Effector memory CD4-positive, alpha-beta T cell (primary cell): ENCODE results near the gene CCR3.

ENCODE experiments used
- DNase-seq, 3 donors: peaks; one replicate each; pipeline ENCODE4 v3.0.0-alpha.2; 2020
- H3K27ac ChIP-seq: 2 replicates; pipeline ENCODE4 v1.7.0; 2013; ENCODE audit warnings: mild to moderate bottlenecking, low read length, moderate library complexity; ENCODE audit not compliant: insufficient read depth, poor library complexity, severe bottlenecking
- H3K27me3 ChIP-seq: replicated peaks from 2 replicates; pipeline ENCODE4 v1.7.0; 2013; ENCODE audit warnings: mild to moderate bottlenecking, low read length; ENCODE audit not compliant: insufficient read depth, control insufficient read depth, poor library complexity, severe bottlenecking
- H3K36me3 ChIP-seq: 2 replicates; pipeline ENCODE4 v1.7.0; 2013; ENCODE audit warnings: mild to moderate bottlenecking, low read length, moderate library complexity; ENCODE audit not compliant: control insufficient read depth, insufficient read depth
- H3K4me1 ChIP-seq: 2 replicates; pipeline ENCODE4 v1.7.0; 2013; ENCODE audit warnings: low read length, mild to moderate bottlenecking; ENCODE audit not compliant: control insufficient read depth, insufficient read depth, poor library complexity, severe bottlenecking
- H3K4me3 ChIP-seq: 2 replicates; pipeline ENCODE4 v1.7.0; 2013; ENCODE audit warnings: low read length, low read depth, mild to moderate bottlenecking; ENCODE audit not compliant: insufficient read depth, poor library complexity, severe bottlenecking
- H3K9me3 ChIP-seq: 2 replicates; pipeline ENCODE4 v1.7.0; 2013; ENCODE audit warnings: mild to moderate bottlenecking, low read length, moderate library complexity; ENCODE audit not compliant: control insufficient read depth

Gene CCR3

DNA sequence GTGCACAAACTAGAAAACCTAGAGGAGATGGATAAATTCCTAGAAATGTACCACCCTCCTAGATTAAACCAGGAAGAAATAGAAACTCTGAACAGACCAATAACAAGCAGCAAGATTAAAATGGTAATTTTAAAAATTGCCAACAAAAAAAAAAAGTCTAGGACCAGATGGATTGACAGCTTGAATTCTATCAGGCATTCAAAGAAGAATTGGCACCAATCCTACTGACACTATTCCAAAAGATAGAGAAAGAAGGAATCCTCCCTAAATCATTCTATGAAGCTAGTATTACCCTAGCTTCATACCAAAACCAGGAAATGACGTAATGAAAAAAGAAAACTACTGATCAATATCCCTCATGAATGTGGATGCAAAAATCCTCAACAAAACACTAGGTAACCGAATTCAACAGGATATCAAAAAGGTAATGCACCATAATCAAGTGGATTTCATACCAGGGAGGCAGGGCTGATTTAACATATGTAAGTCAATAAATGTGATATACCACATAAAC is 24.0 kb upstream of the CCR3 start:
- Histone ChIP-seq H3K27ac (no peak overlapping the region), H3K4me3 (no peak overlapping the region), H3K27me3 (no peaks in the 10 kb centered on the region), H3K4me1 (peaks cover 2% of the 10 kb centered on the region), H3K9me3 (no peaks in the 10 kb centered on the region), H3K36me3 (no peaks in the 10 kb centered on the region)
- no peak for DNase-seq

DNA sequence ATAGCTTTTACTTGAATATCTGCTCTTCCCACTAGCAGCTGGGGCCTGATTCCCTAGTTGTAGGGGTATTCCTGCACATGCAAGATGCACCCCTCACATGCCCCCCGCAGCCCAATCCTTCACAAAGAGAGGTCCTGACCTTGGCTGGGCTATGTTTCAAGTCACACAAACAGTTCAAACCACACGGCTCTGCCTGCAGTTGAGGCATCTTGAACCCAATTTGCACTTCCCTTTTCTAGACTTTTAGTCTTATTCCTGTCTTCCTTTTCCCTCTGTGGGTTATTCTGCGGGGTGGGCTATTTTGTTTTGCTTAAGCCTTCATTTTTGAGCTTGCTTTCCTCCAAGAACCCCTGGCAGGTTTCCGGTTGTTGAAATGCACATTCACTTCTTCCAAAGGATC is 20.9 kb upstream of the CCR3 start:
- Histone ChIP-seq H3K9me3 (no peaks in the 10 kb centered on the region), H3K4me3 (no peak overlapping the region), H3K27me3 (no peaks in the 10 kb centered on the region), H3K27ac (no peak overlapping the region), H3K36me3 (no peaks in the 10 kb centered on the region), H3K4me1 (no peaks in the 10 kb centered on the region)
- no peak for DNase-seq

DNA sequence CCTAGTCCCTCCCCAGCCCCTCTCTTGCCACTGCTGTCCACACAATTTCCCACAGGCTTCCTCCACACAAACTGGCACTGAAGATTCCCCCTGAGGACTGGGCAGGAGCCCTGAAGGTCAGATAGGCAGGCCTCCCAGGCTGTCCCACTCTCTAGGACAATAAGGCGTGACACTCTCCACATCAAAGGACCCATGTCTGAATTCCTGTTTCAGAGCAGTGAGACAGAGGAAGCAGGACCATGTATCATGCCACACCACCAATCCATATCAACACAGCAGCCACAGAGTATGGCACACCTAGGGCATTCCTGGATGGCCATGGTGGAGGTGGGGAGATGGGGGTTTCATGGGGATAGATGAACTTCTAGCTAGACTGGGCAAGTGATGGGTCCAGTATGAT is 20.3 kb upstream of the CCR3 start:
- DNase-seq = no peak
- Histone ChIP-seq H3K27me3 (no peaks in the 10 kb centered on the region), H3K27ac (no peak overlapping the region), H3K4me1 (no peaks in the 10 kb centered on the region), H3K36me3 (no peaks in the 10 kb centered on the region), H3K9me3 (no peaks in the 10 kb centered on the region), H3K4me3 (no peak overlapping the region)

DNA sequence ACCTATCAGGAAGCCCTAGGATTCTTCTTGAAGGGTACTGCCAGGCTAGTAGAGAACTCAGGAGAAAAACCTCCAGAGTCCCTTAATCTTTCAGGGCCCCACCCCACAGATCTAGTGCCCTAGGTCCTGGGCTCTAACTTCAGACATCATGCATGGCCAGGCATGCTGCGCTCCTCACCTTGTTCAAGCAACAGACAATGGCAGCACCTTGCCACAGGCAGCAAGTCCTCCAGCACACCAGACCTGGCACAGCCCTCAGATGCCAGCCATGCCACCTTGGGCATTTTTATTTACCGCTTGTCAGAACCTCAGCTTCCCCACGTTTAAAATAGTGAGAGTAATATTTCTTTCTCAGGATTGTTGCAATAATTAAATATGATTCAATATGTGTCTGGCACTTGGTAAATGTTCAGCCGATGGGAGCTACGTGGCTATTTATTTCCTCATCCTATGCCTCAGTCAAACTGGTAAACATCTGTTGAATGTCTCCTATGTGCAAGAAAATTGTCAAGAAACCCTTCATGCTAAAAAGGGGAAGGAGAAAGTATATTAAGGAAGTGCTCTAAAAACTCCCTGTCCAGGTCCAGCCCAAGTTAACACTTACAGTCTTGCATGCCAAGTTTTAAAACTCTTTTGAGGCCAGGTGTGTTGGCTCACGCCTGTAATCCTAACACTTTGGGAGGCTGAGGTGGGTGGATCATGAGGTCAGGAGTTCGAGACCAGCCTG is 19.7 kb upstream of the CCR3 start:
- DNase-seq = no peak
- Histone ChIP-seq H3K36me3 (no peaks in the 10 kb centered on the region), H3K9me3 (no peaks in the 10 kb centered on the region), H3K4me1 (no peaks in the 10 kb centered on the region), H3K27me3 (no peaks in the 10 kb centered on the region), H3K27ac (no peak overlapping the region), H3K4me3 (no peak overlapping the region)

DNA sequence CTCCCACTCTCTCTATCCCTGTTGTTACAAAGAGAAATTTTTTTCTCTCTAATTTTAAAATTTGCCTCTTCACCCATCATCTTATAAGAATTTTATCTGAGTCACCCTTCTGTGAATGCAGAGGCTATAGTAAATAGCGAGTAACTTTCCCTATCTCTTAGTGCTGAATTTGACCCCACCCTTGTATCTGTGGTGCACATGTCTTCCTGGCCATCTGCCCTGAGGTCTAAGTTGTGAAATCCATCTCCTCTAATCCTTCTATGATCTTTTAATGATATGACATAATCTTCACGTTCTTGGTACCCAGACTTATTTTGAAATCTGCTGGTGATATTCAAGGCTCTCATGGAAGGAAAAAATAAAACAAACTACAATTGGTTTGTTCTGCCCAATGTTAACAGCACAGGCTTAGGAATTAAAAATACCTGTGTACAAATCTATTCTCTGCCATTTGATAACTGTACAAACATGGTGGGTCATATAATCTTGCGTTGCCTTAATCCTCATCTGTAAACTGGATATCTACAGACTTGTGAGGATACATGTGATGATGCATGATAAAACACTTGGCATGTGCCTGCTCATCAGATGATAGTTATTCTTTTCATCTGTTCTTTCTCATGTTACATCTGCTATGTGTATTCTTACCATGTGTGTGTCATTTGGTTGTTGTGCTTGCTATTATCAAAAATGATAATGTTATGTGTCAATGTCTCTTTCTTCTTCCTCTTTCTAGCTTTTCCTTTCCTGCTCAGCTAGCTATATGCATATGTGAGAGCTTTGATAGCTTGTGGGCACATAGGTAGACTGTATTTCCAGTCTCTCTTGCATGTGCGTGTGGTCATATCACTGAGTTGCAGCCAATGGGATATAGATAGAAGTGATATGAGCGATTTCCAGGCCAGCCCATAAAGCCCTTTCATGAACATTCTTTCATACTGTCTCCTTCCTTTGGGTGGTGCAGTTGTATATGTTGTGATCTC is 13.7 kb upstream of the CCR3 start:
- no peak for DNase-seq

DNA sequence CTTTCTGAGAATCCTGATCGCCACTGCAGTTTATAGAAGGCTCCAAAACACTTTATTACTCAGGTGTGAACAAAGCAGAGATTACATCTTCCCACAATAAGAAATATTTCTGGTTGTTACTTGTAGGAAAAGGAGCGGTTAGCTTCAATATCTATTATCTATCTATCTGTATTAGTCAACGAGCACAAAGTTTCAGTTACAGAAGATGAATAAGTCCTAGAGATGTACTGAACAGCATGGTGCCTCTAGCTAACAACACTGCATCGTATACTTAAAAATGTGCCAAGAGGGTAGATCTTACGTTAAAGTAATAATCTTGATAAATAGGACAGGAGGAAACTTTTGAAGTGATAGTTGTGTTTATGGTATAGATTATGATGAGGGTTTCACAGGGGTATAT is 10.9 kb upstream of the CCR3 start:
- no peak for DNase-seq
- Histone ChIP-seq H3K4me3 (no peak overlapping the region), H3K27ac (no peak overlapping the region), H3K4me1 (no peaks in the 10 kb centered on the region), H3K9me3 (no peaks in the 10 kb centered on the region), H3K27me3 (no peaks in the 10 kb centered on the region), H3K36me3 (no peaks in the 10 kb centered on the region)

More for the DNA sequence above, 13.7 kb upstream of the CCR3 start:
- Histone ChIP-seq H3K4me3 (no peak overlapping the region), H3K9me3 (no peaks in the 10 kb centered on the region), H3K36me3 (no peaks in the 10 kb centered on the region), H3K27me3 (no peaks in the 10 kb centered on the region), H3K27ac (no peak overlapping the region), H3K4me1 (no peaks in the 10 kb centered on the region)

DNA sequence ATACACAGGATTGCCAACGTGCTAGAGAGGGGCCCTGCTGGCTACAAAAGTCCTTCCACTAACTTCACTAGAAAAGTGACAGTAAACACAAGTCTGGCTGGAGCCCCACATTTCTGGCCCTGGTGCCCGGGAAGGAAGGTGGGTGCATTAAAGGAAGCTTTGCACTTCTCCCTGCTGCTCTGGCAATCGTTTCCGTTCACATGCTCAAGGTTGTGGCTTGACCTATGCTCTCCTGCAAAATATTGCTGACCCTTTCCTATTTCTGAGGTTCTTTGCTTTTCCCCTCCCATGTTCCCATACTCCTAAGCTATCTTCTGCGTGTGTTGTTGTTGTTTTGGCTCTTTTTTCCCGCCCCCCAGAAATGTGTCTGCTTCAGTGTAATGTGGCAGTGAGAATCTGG is 9.1 kb upstream of the CCR3 start:
- DNase-seq = no peak
- no peaks in the 10 kb centered on the region for H3K4me1 ChIP-seq
- no peaks in the 10 kb centered on the region for H3K36me3 ChIP-seq
- H3K27ac ChIP-seq = no peak overlapping the region
- no peaks in the 10 kb centered on the region for H3K27me3 ChIP-seq
- no peak overlapping the region for H3K4me3 ChIP-seq
- no peaks in the 10 kb centered on the region for H3K9me3 ChIP-seq

DNA sequence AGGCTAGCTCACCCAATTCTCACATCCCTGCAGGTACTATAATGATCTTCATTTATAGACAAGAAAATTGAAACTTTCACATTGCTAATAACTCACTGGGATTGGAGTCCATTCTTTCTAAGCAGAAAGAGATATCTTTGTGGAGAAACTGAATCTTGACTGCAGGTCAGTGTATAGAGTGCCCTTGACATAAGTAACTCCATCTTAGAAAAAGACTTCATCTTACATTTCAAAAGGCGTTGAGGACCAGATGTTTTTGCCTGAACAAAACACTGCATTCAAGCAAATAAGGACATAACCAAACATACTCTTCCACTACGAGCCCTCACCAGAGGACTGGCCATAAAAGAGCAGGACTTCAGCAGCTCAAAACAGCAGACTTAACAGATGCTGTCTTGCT is 6.8 kb upstream of the CCR3 start:
- DNase-seq = no peak
- no peaks in the 10 kb centered on the region for H3K27me3 ChIP-seq
- H3K9me3 ChIP-seq = no peaks in the 10 kb centered on the region
- H3K4me1 ChIP-seq = no peaks in the 10 kb centered on the region
- no peaks in the 10 kb centered on the region for H3K36me3 ChIP-seq
- no peak overlapping the region for H3K4me3 ChIP-seq
- H3K27ac ChIP-seq = no peak overlapping the region

DNA sequence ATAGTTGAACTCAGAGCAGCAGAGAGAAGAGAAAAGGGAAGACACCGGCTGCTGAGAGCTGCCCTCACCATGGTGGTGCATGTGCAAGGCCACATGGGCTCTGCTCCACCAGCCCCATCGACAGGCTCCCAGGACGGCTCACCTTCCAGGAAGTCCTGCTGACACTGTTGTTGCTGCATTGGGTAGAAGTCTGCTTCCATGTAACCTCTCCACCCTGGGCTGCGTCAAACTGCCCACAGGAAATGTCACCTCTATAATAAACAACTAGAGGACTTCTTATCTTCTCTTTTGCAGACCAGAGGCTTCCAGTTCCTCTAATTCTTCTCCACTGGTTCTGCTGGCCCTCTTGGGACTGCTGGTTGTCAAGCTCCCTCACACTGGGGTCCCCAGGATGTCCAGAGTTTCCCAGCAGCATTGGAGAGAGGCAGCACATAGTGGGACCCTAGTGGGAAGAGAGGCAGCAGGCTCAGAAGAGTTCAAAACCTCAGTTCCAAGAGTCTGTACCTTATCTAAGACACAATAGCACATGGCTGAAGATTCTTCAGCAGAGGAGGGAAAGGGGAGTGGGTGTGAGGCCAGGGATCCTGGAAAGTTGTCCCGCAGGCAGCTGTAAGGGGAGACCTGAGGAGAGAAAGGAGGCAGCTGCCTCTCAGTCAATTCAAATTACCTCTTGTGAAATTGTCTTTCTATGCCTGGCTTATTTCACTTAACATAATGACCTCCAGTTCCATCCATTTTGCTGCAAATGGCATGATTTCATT is 5.8 kb upstream of the CCR3 start:
- no peaks in the 10 kb centered on the region for H3K27me3 ChIP-seq
- H3K27ac ChIP-seq = no peak overlapping the region
- H3K4me3 ChIP-seq = no peak overlapping the region
- H3K36me3 ChIP-seq = no peaks in the 10 kb centered on the region
- no peak for DNase-seq
- no peaks in the 10 kb centered on the region for H3K9me3 ChIP-seq
- H3K4me1 ChIP-seq = no peaks in the 10 kb centered on the region
